ENCODE results near the gene DCC.

DCC gene

GRCh38 chr18:52451851-52452250 lies 111.9 kb downstream of the DCC start:
- Histone ChIP-seq H3K9me3 (ENCODE audit: control insufficient read depth, low read length) (no peaks in the 10 kb centered on the region), H3K36me3 (ENCODE audit: control insufficient read depth, insufficient read depth, low read length) (no peaks in the 10 kb centered on the region), H3K4me3 (ENCODE audit: extremely low read depth, insufficient read depth, low read length, poor library complexity, severe bottlenecking) (no peak overlapping the region), H3K4me1 (ENCODE audit: control insufficient read depth, insufficient read depth, low read length, poor library complexity, severe bottlenecking) (no peaks in the 10 kb centered on the region), H3K27ac (ENCODE audit: low read depth, low read length, severe bottlenecking) (no peak overlapping the region)
- no CpG with 5 or more reads among the region's 1 CpG for WGBS, 2 experiments (ENCODE audit: insufficient coverage in 2 of 2)

GRCh38 chr18:52452427-52452826 lies 112.4 kb downstream of the DCC start:
- H3K27ac ChIP-seq (ENCODE audit: low read depth, low read length, severe bottlenecking): no peak overlapping the region
- no peak overlapping the region for H3K4me3 ChIP-seq (ENCODE audit: extremely low read depth, insufficient read depth, low read length, poor library complexity, severe bottlenecking)
- no peaks in the 10 kb centered on the region for H3K4me1 ChIP-seq (ENCODE audit: control insufficient read depth, insufficient read depth, low read length, poor library complexity, severe bottlenecking)
- no peaks in the 10 kb centered on the region for H3K9me3 ChIP-seq (ENCODE audit: control insufficient read depth, low read length)
- no peaks in the 10 kb centered on the region for H3K36me3 ChIP-seq (ENCODE audit: control insufficient read depth, insufficient read depth, low read length)
- WGBS, 2 experiments (ENCODE audit: insufficient coverage in 2 of 2): 89 to 92% methylated on average over 4 of the region's 4 CpGs

- no CpG with 5 or more reads among the region's 1 CpG for WGBS, 2 experiments (ENCODE audit: insufficient coverage in 2 of 2)
- no peaks in the 10 kb centered on the region for H3K9me3 ChIP-seq (ENCODE audit: control insufficient read depth, low read length)
- no peak overlapping the region for H3K27ac ChIP-seq (ENCODE audit: low read depth, low read length, severe bottlenecking)
- H3K4me3 ChIP-seq (ENCODE audit: extremely low read depth, insufficient read depth, low read length, poor library complexity, severe bottlenecking): no peak overlapping the region
- no peaks in the 10 kb centered on the region for H3K4me1 ChIP-seq (ENCODE audit: control insufficient read depth, insufficient read depth, low read length, poor library complexity, severe bottlenecking)
- no peaks in the 10 kb centered on the region for H3K36me3 ChIP-seq (ENCODE audit: control insufficient read depth, insufficient read depth, low read length)
Observed at GRCh38 chr18:52459890-52460289, 119.9 kb downstream of the DCC start.

- H3K36me3 ChIP-seq (ENCODE audit: control insufficient read depth, insufficient read depth, low read length): no peaks in the 10 kb centered on the region
Observed at GRCh38 chr18:52462853-52463252, 122.9 kb downstream of the DCC start.

GRCh38 chr18:52465391-52465790 lies 125.4 kb downstream of the DCC start:
- no peak overlapping the region for H3K27ac ChIP-seq (ENCODE audit: low read depth, low read length, severe bottlenecking)
- no peaks in the 10 kb centered on the region for H3K36me3 ChIP-seq (ENCODE audit: control insufficient read depth, insufficient read depth, low read length)
- H3K4me1 ChIP-seq (ENCODE audit: control insufficient read depth, insufficient read depth, low read length, poor library complexity, severe bottlenecking): no peaks in the 10 kb centered on the region
- no peak overlapping the region for H3K4me3 ChIP-seq (ENCODE audit: extremely low read depth, insufficient read depth, low read length, poor library complexity, severe bottlenecking)
- H3K9me3 ChIP-seq (ENCODE audit: control insufficient read depth, low read length): no peaks in the 10 kb centered on the region
- 47 to 67% methylated on average over 1 to 3 of the region's 4 CpGs for WGBS, 2 experiments (ENCODE audit: insufficient coverage in 2 of 2)

More at GRCh38 chr18:52462853-52463252, 122.9 kb downstream of the DCC start:
- Histone ChIP-seq H3K4me3 (ENCODE audit: extremely low read depth, insufficient read depth, low read length, poor library complexity, severe bottlenecking) (no peak overlapping the region), H3K4me1 (ENCODE audit: control insufficient read depth, insufficient read depth, low read length, poor library complexity, severe bottlenecking) (no peaks in the 10 kb centered on the region), H3K27ac (ENCODE audit: low read depth, low read length, severe bottlenecking) (no peak overlapping the region), H3K9me3 (ENCODE audit: control insufficient read depth, low read length) (no peaks in the 10 kb centered on the region)
- 100% methylated on average over 1 of the region's 4 CpGs for WGBS, 2 experiments (ENCODE audit: insufficient coverage in 2 of 2)

GRCh38 chr18:52468496-52468895 lies 128.5 kb downstream of the DCC start:
- no peaks in the 10 kb centered on the region for H3K36me3 ChIP-seq (ENCODE audit: control insufficient read depth, insufficient read depth, low read length)
- H3K9me3 ChIP-seq (ENCODE audit: control insufficient read depth, low read length): no peaks in the 10 kb centered on the region
- H3K4me1 ChIP-seq (ENCODE audit: control insufficient read depth, insufficient read depth, low read length, poor library complexity, severe bottlenecking): no peaks in the 10 kb centered on the region
- H3K4me3 ChIP-seq (ENCODE audit: extremely low read depth, insufficient read depth, low read length, poor library complexity, severe bottlenecking): no peak overlapping the region
- no peak overlapping the region for H3K27ac ChIP-seq (ENCODE audit: low read depth, low read length, severe bottlenecking)
- WGBS, 2 experiments (ENCODE audit: insufficient coverage in 2 of 2): no CpG with 5 or more reads among the region's 1 CpG

GRCh38 chr18:52475325-52475724 lies 135.3 kb downstream of the DCC start:
- Histone ChIP-seq H3K36me3 (ENCODE audit: control insufficient read depth, insufficient read depth, low read length) (no peaks in the 10 kb centered on the region), H3K9me3 (ENCODE audit: control insufficient read depth, low read length) (no peaks in the 10 kb centered on the region), H3K4me1 (ENCODE audit: control insufficient read depth, insufficient read depth, low read length, poor library complexity, severe bottlenecking) (no peaks in the 10 kb centered on the region), H3K27ac (ENCODE audit: low read depth, low read length, severe bottlenecking) (no peak overlapping the region), H3K4me3 (ENCODE audit: extremely low read depth, insufficient read depth, low read length, poor library complexity, severe bottlenecking) (no peak overlapping the region)
- WGBS, 2 experiments (ENCODE audit: insufficient coverage in 2 of 2): 100% methylated on average over 1 of the region's 3 CpGs

GRCh38 chr18:52481116-52481515 lies 141.1 kb downstream of the DCC start:
- no peak overlapping the region for H3K27ac ChIP-seq (ENCODE audit: low read depth, low read length, severe bottlenecking)
- H3K36me3 ChIP-seq (ENCODE audit: control insufficient read depth, insufficient read depth, low read length): no peaks in the 10 kb centered on the region
- 83 to 100% methylated on average over 3 to 4 of the region's 6 CpGs for WGBS, 2 experiments (ENCODE audit: insufficient coverage in 2 of 2)
- no peaks in the 10 kb centered on the region for H3K9me3 ChIP-seq (ENCODE audit: control insufficient read depth, low read length)
- no peak overlapping the region for H3K4me3 ChIP-seq (ENCODE audit: extremely low read depth, insufficient read depth, low read length, poor library complexity, severe bottlenecking)
- H3K4me1 ChIP-seq (ENCODE audit: control insufficient read depth, insufficient read depth, low read length, poor library complexity, severe bottlenecking): no peaks in the 10 kb centered on the region

- Histone ChIP-seq H3K4me3 (ENCODE audit: extremely low read depth, insufficient read depth, low read length, poor library complexity, severe bottlenecking) (no peak overlapping the region), H3K4me1 (ENCODE audit: control insufficient read depth, insufficient read depth, low read length, poor library complexity, severe bottlenecking) (no peaks in the 10 kb centered on the region), H3K27ac (ENCODE audit: low read depth, low read length, severe bottlenecking) (no peak overlapping the region), H3K36me3 (ENCODE audit: control insufficient read depth, insufficient read depth, low read length) (no peaks in the 10 kb centered on the region), H3K9me3 (ENCODE audit: control insufficient read depth, low read length) (no peaks in the 10 kb centered on the region)
- WGBS, 2 experiments (ENCODE audit: insufficient coverage in 2 of 2): 80% methylated on average over 1 of the region's 2 CpGs; no CpG with 5 or more reads in 1 of the 2 experiments
Observed at GRCh38 chr18:52484977-52485376, 145.0 kb downstream of the DCC start.

- H3K4me3 ChIP-seq (ENCODE audit: extremely low read depth, insufficient read depth, low read length, poor library complexity, severe bottlenecking): no peak overlapping the region
- H3K4me1 ChIP-seq (ENCODE audit: control insufficient read depth, insufficient read depth, low read length, poor library complexity, severe bottlenecking): no peaks in the 10 kb centered on the region
- no peak overlapping the region for H3K27ac ChIP-seq (ENCODE audit: low read depth, low read length, severe bottlenecking)
- no peaks in the 10 kb centered on the region for H3K36me3 ChIP-seq (ENCODE audit: control insufficient read depth, insufficient read depth, low read length)
- 100% methylated on average over 1 of the region's 6 CpGs; no CpG with 5 or more reads in 1 of the 2 experiments for WGBS, 2 experiments (ENCODE audit: insufficient coverage in 2 of 2)
- no peaks in the 10 kb centered on the region for H3K9me3 ChIP-seq (ENCODE audit: control insufficient read depth, low read length)
Observed at GRCh38 chr18:52486052-52486451, 146.1 kb downstream of the DCC start.

GRCh38 chr18:52489396-52490306 lies 149.7 kb downstream of the DCC start:
- Histone ChIP-seq H3K4me1 (ENCODE audit: control insufficient read depth, insufficient read depth, low read length, poor library complexity, severe bottlenecking) (no peaks in the 10 kb centered on the region), H3K36me3 (ENCODE audit: control insufficient read depth, insufficient read depth, low read length) (no peaks in the 10 kb centered on the region), H3K27ac (ENCODE audit: low read depth, low read length, severe bottlenecking) (no peak overlapping the region), H3K4me3 (ENCODE audit: extremely low read depth, insufficient read depth, low read length, poor library complexity, severe bottlenecking) (no peak overlapping the region), H3K9me3 (ENCODE audit: control insufficient read depth, low read length) (no peaks in the 10 kb centered on the region)
- 70 to 80% methylated on average over 2 of the region's 4 CpGs for WGBS, 2 experiments (ENCODE audit: insufficient coverage in 2 of 2)
